Heart left ventricle (tissue), 13 donors: ENCODE data around the gene BDP1.

Source experiments
- POLR2A ChIP-seq, 2 donors: fragments of 450-650 bp; IDR thresholded peaks; one replicate each; pipeline ENCODE4 v1.6.1; 2017; ENCODE audit warnings: antibody characterized with exemption in 2 of 2, mild to moderate bottlenecking in 2 of 2, moderate library complexity in 2 of 2
- TF ChIP-seq, protein P1 (sequence below), 12 donors: fragments of 200-600 bp; sonication (generic) in 4 of 12; IDR thresholded peaks; one replicate each; pipeline versions ENCODE4 v1.5.0 to v1.8.0; 2018 to 2022; ENCODE audit warnings: antibody characterized with exemption in 12 of 12, mild to moderate bottlenecking in 5 of 12
- donor health status: ischemic (EF 13 %, LVEDD 7.1; RV severe dilation, severe dysfunction).
- donor health status: DM: no; HTN: yes; CAD: no.
- donor health status: DM: no; HTN: no; CAD: no.
- donor health status: ischemic (EF 25% LVEDD 6.9; RV normal size, moderate dysfunction).
- donor health status: ischemic (EF 25% LVEDD 5.7; RV mildly dilated, moderate dysfunction).
- donor health status: ischemic (EF 35%, LVEDD 5.7; RV mildly dilated, moderate dysfunction).
- donor health status: nonischemic (EF 11% LVEDD 7.7; RV severe dilation, severe dysfunction).
- donor health status: DM: yes; HTN: yes; CAD: no.
- donor health status: PGD.
- donor health status: ischemic (EF 29% LVEDD 5.4; RV normal size, mild dysfunction).
- donor health status: nonischemic (EF 23%, LVEDD 6.1; RV moderate dilation, normal function).

DNA sequence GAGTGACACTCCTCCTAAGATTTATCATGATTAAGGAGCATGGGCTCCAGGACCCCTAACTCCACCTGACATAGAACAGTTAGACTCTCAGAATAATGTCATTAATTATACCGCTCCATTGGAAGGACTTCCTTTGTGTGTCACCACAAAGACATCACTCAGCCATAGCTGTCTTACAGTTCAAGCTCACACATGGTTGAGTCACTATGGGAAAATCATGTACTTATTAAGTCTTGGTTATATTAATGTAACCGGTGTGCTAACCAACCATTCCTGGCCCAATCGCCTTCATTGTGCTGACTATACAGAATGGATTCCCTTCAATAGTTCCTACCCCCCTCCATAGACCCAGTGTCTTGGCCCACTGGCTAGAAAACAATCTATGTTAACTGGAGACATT lies 120.8 kb downstream of the BDP1 start:
- TF ChIP-seq, protein P1, sequence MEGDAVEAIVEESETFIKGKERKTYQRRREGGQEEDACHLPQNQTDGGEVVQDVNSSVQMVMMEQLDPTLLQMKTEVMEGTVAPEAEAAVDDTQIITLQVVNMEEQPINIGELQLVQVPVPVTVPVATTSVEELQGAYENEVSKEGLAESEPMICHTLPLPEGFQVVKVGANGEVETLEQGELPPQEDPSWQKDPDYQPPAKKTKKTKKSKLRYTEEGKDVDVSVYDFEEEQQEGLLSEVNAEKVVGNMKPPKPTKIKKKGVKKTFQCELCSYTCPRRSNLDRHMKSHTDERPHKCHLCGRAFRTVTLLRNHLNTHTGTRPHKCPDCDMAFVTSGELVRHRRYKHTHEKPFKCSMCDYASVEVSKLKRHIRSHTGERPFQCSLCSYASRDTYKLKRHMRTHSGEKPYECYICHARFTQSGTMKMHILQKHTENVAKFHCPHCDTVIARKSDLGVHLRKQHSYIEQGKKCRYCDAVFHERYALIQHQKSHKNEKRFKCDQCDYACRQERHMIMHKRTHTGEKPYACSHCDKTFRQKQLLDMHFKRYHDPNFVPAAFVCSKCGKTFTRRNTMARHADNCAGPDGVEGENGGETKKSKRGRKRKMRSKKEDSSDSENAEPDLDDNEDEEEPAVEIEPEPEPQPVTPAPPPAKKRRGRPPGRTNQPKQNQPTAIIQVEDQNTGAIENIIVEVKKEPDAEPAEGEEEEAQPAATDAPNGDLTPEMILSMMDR (IDR thresholded peaks at IDR 0.05), result no peak
- no peak for TF ChIP-seq POLR2A (IDR thresholded peaks at IDR 0.05)
